Measurements from ENCODE around the gene JAKMIP2.

DNA sequence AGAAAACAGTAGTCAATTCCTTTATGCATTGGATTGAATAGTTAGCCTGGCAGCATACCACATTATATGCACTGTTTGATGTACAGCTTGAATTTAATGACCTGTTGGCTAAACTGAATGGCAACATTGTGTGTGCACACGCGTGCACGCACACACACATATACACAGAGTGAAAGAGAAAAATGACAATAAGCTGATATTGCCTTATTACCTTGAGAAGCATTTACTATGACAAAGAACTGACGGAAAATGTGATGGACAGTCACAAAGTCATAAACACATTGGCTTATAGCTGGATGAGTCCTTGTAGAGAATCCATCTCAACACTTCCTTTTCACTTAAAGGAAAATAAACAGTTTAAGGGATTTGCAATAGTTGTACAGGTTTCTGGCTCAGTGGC is 15.5 kb downstream of the JAKMIP2 start:
- TF ChIP-seq, protein P1, sequence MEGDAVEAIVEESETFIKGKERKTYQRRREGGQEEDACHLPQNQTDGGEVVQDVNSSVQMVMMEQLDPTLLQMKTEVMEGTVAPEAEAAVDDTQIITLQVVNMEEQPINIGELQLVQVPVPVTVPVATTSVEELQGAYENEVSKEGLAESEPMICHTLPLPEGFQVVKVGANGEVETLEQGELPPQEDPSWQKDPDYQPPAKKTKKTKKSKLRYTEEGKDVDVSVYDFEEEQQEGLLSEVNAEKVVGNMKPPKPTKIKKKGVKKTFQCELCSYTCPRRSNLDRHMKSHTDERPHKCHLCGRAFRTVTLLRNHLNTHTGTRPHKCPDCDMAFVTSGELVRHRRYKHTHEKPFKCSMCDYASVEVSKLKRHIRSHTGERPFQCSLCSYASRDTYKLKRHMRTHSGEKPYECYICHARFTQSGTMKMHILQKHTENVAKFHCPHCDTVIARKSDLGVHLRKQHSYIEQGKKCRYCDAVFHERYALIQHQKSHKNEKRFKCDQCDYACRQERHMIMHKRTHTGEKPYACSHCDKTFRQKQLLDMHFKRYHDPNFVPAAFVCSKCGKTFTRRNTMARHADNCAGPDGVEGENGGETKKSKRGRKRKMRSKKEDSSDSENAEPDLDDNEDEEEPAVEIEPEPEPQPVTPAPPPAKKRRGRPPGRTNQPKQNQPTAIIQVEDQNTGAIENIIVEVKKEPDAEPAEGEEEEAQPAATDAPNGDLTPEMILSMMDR (IDR thresholded peaks at IDR 0.05; ENCODE audit: insufficient read depth, low read length, poor library complexity, severe bottlenecking) = no peak
- no peak for TF ChIP-seq EZH2phosphoT487 (conservative IDR thresholded peaks at IDR 0.05; ENCODE audit: low read length)

Measured in SU-DHL-6 (cell line).